ENCODE measurements around the gene DLK1. TPM values are rescaled to one million over a fixed set of nuclear protein-coding genes. Genes with fewer than 3 reads are reported as not detected.

DLK1 gene
- polyA plus RNA-seq, 1 donor from 2014 or later, result not detected

GRCh38 chr14:100715803-100716202, 10.9 kb upstream of the DLK1 start:
- no peaks in the 10 kb centered on the region for H3K36me3 Mint-ChIP-seq
- peaks cover 37% of the 10 kb centered on the region for H3K27me3 Mint-ChIP-seq
- no peak overlapping the region for H3K27ac Mint-ChIP-seq
- H3K9me3 Mint-ChIP-seq, result no peaks in the 10 kb centered on the region
- no peak overlapping the region for H3K4me3 Mint-ChIP-seq
- peaks cover 0 to 5% (median 0%) of the 10 kb centered on the region in 3 donors for H3K4me1 Mint-ChIP-seq

- H3K27me3 Mint-ChIP-seq, result peaks cover 32% of the 10 kb centered on the region
- peaks cover 0 to 5% (median 0%) of the 10 kb centered on the region in 3 donors for H3K4me1 Mint-ChIP-seq
- H3K4me3 Mint-ChIP-seq, result no peak overlapping the region
- no peaks in the 10 kb centered on the region for H3K9me3 Mint-ChIP-seq
- H3K27ac Mint-ChIP-seq, result no peak overlapping the region
- H3K36me3 Mint-ChIP-seq, result no peaks in the 10 kb centered on the region
These were observed 9.3 kb upstream of the DLK1 start for GRCh38 chr14:100717386-100717785.

GRCh38 chr14:100719976-100720520, 6.6 kb upstream of the DLK1 start:
- Mint-ChIP-seq H3K4me3 (no peak overlapping the region), H3K4me1 (peaks cover 0 to 3% (median 0%) of the 10 kb centered on the region in 3 donors), H3K27ac (no peak overlapping the region), H3K9me3 (no peaks in the 10 kb centered on the region), H3K27me3 (peaks cover 22% of the 10 kb centered on the region), H3K36me3 (no peaks in the 10 kb centered on the region)

- peaks cover 0 to 3% (median 0%) of the 10 kb centered on the region in 3 donors for H3K4me1 Mint-ChIP-seq
- peak overlapping the region in 1 of 3 donors; percentile 53 for H3K27ac Mint-ChIP-seq
These were observed 5.1 kb upstream of the DLK1 start for GRCh38 chr14:100721568-100721967.

GRCh38 chr14:100722367-100722766, 4.3 kb upstream of the DLK1 start:
- H3K9me3 Mint-ChIP-seq, result peaks cover 0 to 4% (median 2%) of the 10 kb centered on the region in 3 donors
- H3K4me1 Mint-ChIP-seq, result peaks cover 0 to 3% (median 0%) of the 10 kb centered on the region in 3 donors
- H3K36me3 Mint-ChIP-seq, result peaks cover 4% of the 10 kb centered on the region
- peaks cover 21% of the 10 kb centered on the region for H3K27me3 Mint-ChIP-seq
- H3K4me3 Mint-ChIP-seq, result no peak overlapping the region
- no peak overlapping the region for H3K27ac Mint-ChIP-seq

More at GRCh38 chr14:100721568-100721967, 5.1 kb upstream of the DLK1 start:
- Mint-ChIP-seq H3K27me3 (peaks cover 20% of the 10 kb centered on the region), H3K36me3 (peaks cover 4% of the 10 kb centered on the region), H3K9me3 (peaks cover 0 to 4% (median 2%) of the 10 kb centered on the region in 3 donors), H3K4me3 (no peak overlapping the region)

GRCh38 chr14:100723135-100723829, 3.4 kb upstream of the DLK1 start:
- peaks cover 0 to 4% (median 2%) of the 10 kb centered on the region in 3 donors for H3K9me3 Mint-ChIP-seq
- peaks cover 4% of the 10 kb centered on the region for H3K36me3 Mint-ChIP-seq
- no peak overlapping the region for H3K4me3 Mint-ChIP-seq
- peaks cover 0 to 3% (median 0%) of the 10 kb centered on the region in 3 donors for H3K4me1 Mint-ChIP-seq
- peaks cover 27% of the 10 kb centered on the region for H3K27me3 Mint-ChIP-seq
- no peak overlapping the region for H3K27ac Mint-ChIP-seq

GRCh38 chr14:100723830-100724437, 2.8 kb upstream of the DLK1 start:
- H3K27ac Mint-ChIP-seq, result peak overlapping the region in 1 of 3 donors; percentile 78
- H3K36me3 Mint-ChIP-seq, result peaks cover 4% of the 10 kb centered on the region

GRCh38 chr14:100724536-100724935, 2.2 kb upstream of the DLK1 start:
- peaks cover 23% of the 10 kb centered on the region for H3K27me3 Mint-ChIP-seq
- peaks cover 0 to 4% (median 2%) of the 10 kb centered on the region in 3 donors for H3K9me3 Mint-ChIP-seq
- peaks cover 0 to 3% (median 0%) of the 10 kb centered on the region in 3 donors for H3K4me1 Mint-ChIP-seq
- no peak overlapping the region for H3K27ac Mint-ChIP-seq
- peaks cover 4% of the 10 kb centered on the region for H3K36me3 Mint-ChIP-seq
- no peak overlapping the region for H3K4me3 Mint-ChIP-seq

More at GRCh38 chr14:100723830-100724437, 2.8 kb upstream of the DLK1 start:
- Mint-ChIP-seq H3K27me3 (peaks cover 25% of the 10 kb centered on the region), H3K9me3 (peaks cover 0 to 4% (median 2%) of the 10 kb centered on the region in 3 donors), H3K4me1 (peaks cover 0 to 3% (median 0%) of the 10 kb centered on the region in 3 donors), H3K4me3 (no peak overlapping the region)

GRCh38 chr14:100725587-100726387, 905 bp upstream of the DLK1 start:
- Mint-ChIP-seq H3K9me3 (peaks cover 0 to 4% (median 2%) of the 10 kb centered on the region in 3 donors), H3K36me3 (peaks cover 4% of the 10 kb centered on the region), H3K4me1 (peaks cover 0 to 3% (median 0%) of the 10 kb centered on the region in 3 donors), H3K27me3 (peaks cover 20% of the 10 kb centered on the region), H3K27ac (no peak overlapping the region), H3K4me3 (no peak overlapping the region)

- no peak overlapping the region for H3K4me3 Mint-ChIP-seq
- peak overlapping the region in 1 of 3 donors; percentile 23 for H3K27ac Mint-ChIP-seq
- H3K36me3 Mint-ChIP-seq, result peaks cover 4% of the 10 kb centered on the region
- peaks cover 0 to 4% (median 2%) of the 10 kb centered on the region in 3 donors for H3K9me3 Mint-ChIP-seq
- peaks cover 0 to 3% (median 0%) of the 10 kb centered on the region in 3 donors for H3K4me1 Mint-ChIP-seq
- H3K27me3 Mint-ChIP-seq, result peaks cover 20% of the 10 kb centered on the region
These were observed 587 bp downstream of the DLK1 start for GRCh38 chr14:100727086-100727872.

GRCh38 chr14:100727873-100728240, 1.2 kb downstream of the DLK1 start:
- Mint-ChIP-seq H3K36me3 (peaks cover 4% of the 10 kb centered on the region), H3K27ac (no peak overlapping the region), H3K9me3 (peaks cover 0 to 4% (median 2%) of the 10 kb centered on the region in 3 donors), H3K4me3 (peak overlapping the region in 1 of 4 donors; percentile 54), H3K27me3 (peaks cover 20% of the 10 kb centered on the region), H3K4me1 (peaks cover 0 to 3% (median 0%) of the 10 kb centered on the region in 3 donors)

- no peak overlapping the region for H3K27ac Mint-ChIP-seq
- H3K36me3 Mint-ChIP-seq, result peaks cover 4% of the 10 kb centered on the region
- H3K4me1 Mint-ChIP-seq, result peaks cover 0 to 3% (median 0%) of the 10 kb centered on the region in 3 donors
- peaks cover 20% of the 10 kb centered on the region for H3K27me3 Mint-ChIP-seq
- H3K4me3 Mint-ChIP-seq, result peak overlapping the region in 1 of 4 donors; percentile 53
- peaks cover 0 to 4% (median 2%) of the 10 kb centered on the region in 3 donors for H3K9me3 Mint-ChIP-seq
These were observed 2.3 kb downstream of the DLK1 start for GRCh38 chr14:100728962-100729361.

GRCh38 chr14:100729982-100730381, 3.3 kb downstream of the DLK1 start:
- Mint-ChIP-seq H3K27me3 (peaks cover 20% of the 10 kb centered on the region), H3K4me1 (peaks cover 0 to 3% (median 0%) of the 10 kb centered on the region in 3 donors), H3K4me3 (no peak overlapping the region), H3K9me3 (peaks cover 0 to 4% (median 2%) of the 10 kb centered on the region in 3 donors), H3K36me3 (peaks cover 4% of the 10 kb centered on the region), H3K27ac (no peak overlapping the region)

GRCh38 chr14:100730581-100730980, 3.9 kb downstream of the DLK1 start:
- H3K27me3 Mint-ChIP-seq, result peaks cover 20% of the 10 kb centered on the region
- no peak overlapping the region for H3K27ac Mint-ChIP-seq
- peaks cover 4% of the 10 kb centered on the region for H3K36me3 Mint-ChIP-seq
- peaks cover 0 to 4% (median 2%) of the 10 kb centered on the region in 3 donors for H3K9me3 Mint-ChIP-seq
- peaks cover 0 to 3% (median 0%) of the 10 kb centered on the region in 3 donors for H3K4me1 Mint-ChIP-seq
- no peak overlapping the region for H3K4me3 Mint-ChIP-seq

All from IgD-negative memory B cell (primary cell).